ENCODE results near the gene SLCO2B1.

The SLCO2B1 gene

DNA sequence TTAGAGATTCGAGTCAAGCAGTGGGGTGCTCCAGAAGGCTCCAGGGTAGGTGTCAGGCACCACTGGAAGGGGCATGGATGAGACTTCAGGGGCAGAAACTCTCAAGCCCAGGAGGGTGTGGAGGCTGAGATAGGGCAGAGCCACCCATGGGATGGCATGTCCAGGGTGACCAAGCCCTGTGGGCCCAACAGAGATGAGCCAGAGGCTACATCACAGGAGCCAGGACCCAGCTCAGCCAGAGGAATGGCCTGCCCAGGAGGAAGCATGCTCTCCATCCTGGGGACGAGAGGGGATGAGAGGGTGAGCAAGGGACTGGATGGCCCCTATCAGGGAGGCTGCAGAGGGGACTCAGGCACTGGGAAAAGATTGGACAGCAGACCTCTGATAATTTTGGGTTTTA lies 42.8 kb downstream of the SLCO2B1 start:
- no peak for DNase-seq (ENCODE audit: low spot score)

GRCh38 chr11:75194147-75194546 lies 43.2 kb downstream of the SLCO2B1 start:
- DNase-seq (ENCODE audit: low spot score): no peak

DNA sequence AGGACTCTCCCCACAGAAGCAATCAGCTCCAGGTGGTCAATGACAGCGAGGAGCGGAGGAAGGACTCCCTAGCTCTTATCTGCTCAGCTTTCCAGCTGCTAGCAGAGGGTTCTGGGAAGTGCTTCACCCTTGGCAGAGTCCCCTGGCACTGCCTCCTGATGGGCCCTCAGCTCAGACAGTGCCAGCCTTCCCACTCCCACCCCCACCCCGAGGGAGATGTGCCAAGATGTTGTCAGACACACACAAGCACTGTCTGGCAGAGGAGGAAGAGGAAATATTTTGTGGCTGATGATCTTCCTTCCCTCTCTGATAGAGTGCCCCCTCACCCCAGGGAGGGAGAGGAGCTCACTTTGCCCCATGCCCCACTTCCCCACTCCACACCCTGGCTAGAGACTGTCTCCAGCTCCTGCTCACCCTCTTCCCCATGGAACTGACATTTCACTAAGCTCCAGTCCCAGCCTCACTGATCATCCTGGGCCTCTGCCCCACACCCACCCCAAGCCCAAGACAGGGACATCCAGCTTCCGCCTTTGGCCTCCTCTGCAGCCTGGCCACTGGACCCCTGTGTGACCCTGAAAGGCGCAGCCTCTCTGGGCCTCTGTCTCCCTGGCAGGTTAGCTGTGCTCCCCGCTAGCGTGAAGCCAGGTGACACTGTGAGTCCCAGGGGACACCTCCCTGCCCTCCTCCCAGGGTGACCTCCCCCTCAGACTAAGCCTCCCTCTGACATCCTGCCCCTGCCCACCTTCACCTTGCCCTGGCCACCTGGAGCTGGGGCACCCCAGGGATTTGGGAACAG lies 44.5 kb downstream of the SLCO2B1 start:
- DNase-seq (ENCODE audit: low spot score): no peak

DNA sequence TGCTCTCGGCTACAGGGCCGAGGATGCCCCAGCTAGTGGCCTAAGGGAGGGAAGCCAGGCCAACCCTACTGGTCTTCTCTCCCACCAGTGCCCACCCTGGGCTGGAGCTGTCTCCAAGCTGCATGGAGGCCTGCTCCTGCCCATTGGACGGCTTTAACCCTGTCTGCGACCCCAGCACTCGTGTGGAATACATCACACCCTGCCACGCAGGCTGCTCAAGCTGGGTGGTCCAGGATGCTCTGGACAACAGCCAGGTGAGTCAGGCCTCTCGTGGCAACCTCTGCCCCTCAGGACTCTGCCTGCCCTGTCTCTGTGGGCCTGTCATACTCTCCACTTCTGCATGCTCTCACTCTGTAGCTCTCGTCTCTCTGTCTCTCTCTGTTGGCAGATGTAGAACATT lies 45.5 kb downstream of the SLCO2B1 start:
- no peak for DNase-seq (ENCODE audit: low spot score)

GRCh38 chr11:75197512-75198277 lies 46.8 kb downstream of the SLCO2B1 start:
- DNase-seq (ENCODE audit: low spot score): no peak

DNA sequence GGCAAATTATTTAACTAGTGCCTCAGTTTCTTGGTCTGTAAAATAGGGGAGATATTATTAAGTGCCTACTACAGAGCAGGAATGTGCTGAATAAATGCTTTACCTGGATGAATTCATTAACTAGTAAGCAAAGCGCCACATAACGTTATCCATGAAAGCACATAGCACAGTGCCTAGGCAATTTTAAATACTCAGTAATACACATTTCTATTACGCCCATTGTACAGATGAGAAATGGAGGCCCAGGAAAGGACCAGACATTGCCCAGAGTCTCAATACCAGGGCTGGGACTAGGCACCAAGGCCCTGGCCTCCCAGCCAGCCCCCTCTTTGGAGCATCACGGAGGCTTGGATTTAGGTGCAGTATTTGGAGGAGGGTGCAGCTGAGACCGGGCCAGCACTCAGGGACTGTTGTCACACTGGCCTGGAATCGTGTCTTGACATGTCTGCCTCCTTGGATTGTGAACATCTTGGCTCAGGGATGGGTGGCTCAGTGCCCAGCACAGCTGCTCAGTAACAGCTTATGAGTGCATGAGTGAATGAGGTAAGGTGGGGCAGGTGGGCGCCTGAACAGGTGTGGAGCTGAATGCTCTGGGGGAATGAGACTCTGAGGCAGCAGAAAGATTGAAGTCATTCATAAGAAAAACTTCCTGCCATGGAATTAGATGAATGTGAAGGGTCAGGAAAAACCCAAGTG lies 47.5 kb downstream of the SLCO2B1 start:
- DNase-seq (ENCODE audit: low spot score): no peak

DNA sequence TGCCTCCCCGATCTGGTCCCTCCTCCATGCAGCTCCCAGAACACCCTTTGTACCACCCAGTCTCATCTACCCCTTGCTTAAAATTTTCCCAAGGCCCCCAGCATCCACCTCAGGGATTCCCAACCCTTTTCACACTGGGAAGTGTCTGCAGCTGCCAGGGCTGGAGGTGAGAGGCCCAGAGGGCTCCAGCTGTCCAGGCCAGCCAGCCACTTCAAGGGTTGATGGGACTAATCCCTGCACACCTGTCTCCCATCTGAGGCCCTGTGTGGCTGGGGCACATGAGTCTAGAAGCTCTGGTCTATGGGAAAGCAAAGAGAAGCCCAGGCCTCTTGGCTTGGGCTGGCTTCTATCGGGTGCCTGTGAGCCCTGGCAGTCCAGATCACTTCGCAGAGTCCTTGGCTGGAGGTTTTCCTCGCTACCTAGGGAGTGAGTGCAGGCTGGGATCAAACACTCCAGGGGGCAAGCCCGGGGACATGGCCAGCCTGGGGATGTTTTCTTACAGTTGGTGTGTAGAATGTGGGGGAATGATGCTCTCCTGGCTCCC lies 48.6 kb downstream of the SLCO2B1 start:
- no peak for DNase-seq (ENCODE audit: low spot score)

DNA sequence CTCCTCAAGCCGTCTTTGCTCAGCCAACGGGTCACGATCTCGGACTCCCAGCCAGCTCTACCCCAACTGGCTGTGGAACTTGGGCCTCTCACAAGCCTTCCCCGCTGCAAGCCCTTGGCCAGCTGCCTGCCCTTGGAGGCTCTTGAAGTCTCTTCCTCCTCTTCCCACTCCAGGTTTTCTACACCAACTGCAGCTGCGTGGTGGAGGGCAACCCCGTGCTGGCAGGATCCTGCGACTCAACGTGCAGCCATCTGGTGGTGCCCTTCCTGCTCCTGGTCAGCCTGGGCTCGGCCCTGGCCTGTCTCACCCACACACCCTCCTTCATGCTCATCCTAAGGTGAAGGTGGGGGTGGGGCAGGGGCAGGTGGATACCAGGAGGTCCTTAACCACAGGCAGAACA lies 49.1 kb downstream of the SLCO2B1 start:
- DNase-seq (ENCODE audit: low spot score): no peak

- DNase-seq (ENCODE audit: low spot score): no peak
Observed at GRCh38 chr11:75200531-75200930, 49.6 kb downstream of the SLCO2B1 start.

DNA sequence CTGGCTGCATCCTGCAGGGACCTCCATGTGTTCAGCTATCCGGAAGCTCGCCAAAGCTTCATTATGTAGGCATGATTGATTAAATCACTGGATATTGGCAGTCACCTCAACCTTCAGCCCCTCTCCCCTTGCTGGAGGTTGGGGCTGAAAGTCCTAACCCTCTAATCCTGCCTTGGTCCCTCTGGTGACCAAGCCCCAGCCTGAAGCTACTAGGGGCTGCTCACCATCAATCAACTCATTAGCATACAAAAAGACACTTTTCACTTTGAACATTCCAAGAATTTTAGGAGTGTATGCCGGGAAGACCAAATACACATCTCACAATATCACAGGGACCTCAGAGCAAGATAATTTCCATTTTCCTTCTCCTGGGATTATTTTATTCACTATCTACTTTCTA lies 50.9 kb downstream of the SLCO2B1 start:
- no peak for DNase-seq (ENCODE audit: low spot score)

DNA sequence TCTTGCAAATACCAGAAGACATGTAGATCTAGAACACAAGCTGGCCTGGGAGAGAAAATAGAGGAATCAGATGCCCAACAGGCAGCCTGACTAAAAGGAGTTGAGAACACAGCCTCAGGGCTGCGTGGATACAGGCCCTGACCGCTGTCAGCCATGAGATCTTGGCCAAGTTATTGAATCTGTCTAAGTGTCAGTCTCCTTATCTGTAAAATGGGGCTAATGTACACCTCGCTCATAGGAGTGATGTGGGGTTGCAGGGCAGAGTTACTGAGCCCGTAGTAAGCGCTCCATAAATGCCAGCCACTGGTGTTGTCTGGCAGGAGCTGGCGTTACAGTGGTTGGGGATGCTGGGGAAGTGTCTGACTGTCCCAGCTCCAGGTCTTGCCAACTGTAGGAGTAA lies 51.3 kb downstream of the SLCO2B1 start:
- no peak for DNase-seq (ENCODE audit: low spot score)

- no peak for DNase-seq (ENCODE audit: low spot score)
Observed at GRCh38 chr11:75203138-75203537, 52.2 kb downstream of the SLCO2B1 start.

DNA sequence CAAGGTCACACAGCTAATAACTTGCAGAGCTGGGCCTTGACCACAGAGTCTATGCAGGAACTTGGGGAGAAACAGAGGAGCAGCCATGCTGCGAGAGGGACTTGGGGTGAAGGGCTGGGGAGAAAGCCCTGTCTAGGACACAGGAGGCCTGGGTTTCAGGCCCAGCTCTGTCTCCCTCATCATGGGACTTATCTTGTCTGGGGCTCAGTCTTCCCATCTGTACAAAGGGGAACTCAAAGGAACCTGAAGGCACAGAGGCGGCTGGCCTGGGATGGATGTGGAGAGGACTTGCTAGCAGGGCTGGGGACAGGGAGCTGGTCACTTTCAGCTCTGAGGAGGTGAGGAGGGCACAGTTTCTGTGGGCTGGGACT lies 52.7 kb downstream of the SLCO2B1 start:
- no peak for DNase-seq (ENCODE audit: low spot score)

DNA sequence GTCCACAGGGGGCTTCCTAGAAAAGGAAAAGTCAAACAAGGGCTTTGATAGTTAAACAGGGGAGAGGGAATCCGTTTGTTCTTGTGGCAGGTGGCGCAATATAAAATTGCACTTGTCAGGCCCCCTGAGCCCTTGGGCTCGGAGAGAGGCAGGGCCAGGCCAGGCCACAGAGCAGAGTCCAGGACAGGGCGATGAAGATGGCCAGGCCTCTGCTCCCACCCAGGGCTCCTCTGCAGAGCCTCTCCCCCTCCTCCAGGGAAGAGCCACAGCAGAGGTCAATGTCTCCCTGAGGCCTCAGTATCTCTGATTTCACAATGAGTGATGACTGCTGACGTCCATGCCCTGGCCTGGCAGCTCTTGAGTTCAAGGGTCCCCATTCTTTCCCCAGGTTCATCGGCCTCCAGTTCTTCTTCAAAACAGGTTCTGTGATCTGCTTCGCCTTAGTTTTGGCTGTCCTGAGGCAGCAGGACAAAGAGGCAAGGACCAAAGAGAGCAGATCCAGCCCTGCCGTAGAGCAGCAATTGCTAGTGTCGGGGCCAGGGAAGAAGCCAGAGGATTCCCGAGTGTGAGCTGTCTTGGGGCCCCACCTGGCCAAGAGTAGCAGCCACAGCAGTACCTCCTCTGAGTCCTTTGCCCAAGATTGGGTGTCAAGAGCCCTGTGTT lies 53.2 kb downstream of the SLCO2B1 start:
- no peak for DNase-seq (ENCODE audit: low spot score)

DNA sequence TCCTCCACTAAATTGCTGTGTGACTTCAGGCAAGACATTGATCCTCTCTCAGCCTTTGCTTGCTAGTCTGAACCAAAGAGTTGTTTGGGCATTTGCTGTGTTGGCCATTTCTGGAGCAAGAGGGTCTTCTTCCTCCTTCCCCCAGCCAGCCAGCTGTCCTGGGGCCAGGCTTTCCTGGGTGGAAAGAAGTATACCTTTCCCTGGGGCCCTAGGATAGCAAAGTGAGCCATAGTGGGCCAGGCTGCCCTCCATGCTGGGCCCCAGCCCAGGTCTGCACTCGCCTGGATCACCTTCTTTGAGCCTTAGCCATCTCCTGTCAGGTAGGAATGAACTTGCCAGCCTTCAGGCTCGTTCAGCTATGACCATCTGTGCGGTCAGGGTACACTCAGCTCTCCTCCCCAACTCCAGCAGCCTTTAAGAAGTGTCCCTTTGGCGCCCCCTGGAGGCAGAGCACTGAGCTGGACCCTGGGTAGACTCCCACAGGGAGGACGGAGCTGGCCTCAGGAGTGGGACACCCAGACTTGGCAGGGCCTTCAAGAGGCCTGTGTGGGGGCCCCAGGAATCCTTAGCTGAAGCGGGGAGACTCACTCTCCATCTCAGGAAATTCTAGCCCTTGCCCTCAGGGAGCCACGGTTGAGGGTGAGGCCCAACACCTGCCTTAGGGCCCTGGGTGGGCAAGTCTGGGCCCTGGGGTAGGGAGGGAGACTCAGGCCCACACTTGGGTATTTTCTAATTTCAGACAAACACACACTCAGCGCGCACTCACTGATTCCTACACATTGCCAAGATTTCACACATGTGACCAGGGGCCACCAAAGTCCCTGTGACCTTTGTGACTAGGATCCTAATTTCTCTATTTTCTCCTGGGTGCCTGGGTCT lies 54.0 kb downstream of the SLCO2B1 start:
- DNase-seq (ENCODE audit: low spot score): peak; percentile 73

- DNase-seq (ENCODE audit: low spot score): no peak
Observed at GRCh38 chr11:75205564-75206020, 54.7 kb downstream of the SLCO2B1 start.

- no peak for DNase-seq (ENCODE audit: low spot score)
Observed at GRCh38 chr11:75208446-75208845, 57.5 kb downstream of the SLCO2B1 start.

DNA sequence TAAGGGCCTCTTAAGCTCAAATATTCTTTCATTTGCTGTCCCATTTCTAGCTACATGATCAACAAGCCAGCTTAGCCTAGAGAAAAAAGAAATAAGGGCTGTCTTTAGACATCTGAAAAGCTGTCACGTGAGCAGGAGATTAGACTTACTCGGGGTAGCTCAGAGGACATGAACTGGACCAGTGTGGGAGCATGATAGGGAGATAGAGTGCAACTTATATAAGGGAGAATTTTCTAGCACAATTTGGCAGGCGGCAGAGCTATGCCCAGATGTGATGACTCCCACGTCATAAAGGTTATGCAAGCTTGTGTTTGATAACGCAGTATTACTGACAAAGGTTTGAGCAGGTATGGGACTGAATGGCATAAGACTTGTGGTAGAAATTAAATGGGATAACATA lies 61.5 kb downstream of the SLCO2B1 start:
- DNase-seq (ENCODE audit: low spot score): no peak

- DNase-seq (ENCODE audit: low spot score): peak; percentile 40
Observed at GRCh38 chr11:75214411-75214821, 63.5 kb downstream of the SLCO2B1 start.

DNA sequence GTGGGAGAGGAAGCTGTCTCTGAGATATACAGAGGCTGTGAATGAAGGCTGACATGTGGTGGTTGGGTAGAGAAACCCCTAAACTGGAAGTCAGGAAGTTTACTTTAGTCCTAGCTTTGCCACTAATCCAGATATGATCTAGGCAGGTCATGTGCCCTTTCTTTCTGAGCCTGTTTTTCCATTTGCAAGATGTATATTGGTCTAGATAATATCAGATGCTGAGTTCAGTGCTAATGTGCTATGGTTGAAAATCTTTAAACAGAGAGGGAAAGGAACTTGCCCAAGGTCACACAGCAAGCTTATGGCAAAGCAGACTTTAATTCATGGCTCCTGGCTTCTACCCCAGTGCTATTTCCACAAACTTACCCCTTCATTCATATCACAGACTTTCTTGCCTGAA lies 63.9 kb downstream of the SLCO2B1 start:
- DNase-seq (ENCODE audit: low spot score): no peak

DNA sequence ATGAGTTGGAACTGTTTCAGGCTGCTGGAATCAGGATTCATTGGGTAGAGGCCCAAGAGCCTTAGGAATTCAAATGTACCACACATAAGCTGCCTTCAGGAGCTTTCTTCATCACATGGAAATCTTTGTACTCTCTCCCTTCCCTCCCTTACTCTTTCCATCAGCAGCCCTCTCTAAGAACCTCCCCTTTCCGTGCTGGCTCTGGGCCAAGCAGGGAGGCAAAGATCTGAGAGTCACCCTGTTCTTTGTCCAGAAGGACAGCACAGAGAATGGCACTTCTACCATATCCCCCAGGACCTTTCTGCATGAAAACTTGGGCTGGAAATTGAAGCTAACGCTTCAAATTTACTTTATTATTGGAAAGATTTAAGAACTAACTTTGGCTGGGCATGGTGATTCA lies 69.0 kb downstream of the SLCO2B1 start:
- no peak for DNase-seq (ENCODE audit: low spot score)

Measured in CD4-positive, alpha-beta T cell treated with Interleukin-6 at 100 ng/mL for 8 hours (primary cell).